Measurements from ENCODE around the gene EYS.
"Not testable (repeated sequence)": the region's sequence is repeated elsewhere in the genome, so short reads cannot be mapped to it uniquely, and the experiment has no call there.

EYS gene

DNA sequence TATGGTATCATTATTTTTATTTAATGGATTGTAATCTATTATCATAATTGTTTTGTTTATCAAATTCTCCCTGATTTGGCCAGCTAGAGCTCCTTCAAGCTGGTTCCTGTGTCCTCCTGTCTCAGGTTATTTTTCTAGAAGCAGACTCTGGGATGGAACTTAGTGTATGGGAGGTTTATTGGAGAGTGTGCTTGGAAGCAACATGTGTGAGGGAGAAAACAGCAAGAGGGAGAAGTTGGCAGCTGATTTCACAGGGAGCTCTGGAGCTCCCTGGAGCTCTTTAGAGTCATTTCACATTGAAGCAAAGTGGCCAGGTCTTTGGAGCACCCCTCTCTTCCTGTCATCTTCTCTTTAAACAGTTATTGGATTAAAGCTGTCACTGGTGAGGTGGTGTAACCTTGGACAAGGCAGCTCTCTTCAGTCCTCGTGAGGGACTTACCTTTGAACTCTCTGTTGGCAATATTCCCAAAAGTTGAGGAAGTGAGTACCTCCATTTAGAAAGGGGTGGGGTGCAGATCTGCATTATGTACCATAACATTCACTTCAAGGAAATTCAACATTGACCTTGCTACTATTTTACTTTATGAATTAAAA is 1967.8 kb downstream of the EYS start:
- DNase-seq (ENCODE audit: low read depth in 3 of 3), result no peak

- DNase-seq (ENCODE audit: low read depth in 3 of 3), result not testable (repeated sequence)
Measured at GRCh38 chr6:63738190-63738589, 1968.8 kb downstream of the EYS start.

DNA sequence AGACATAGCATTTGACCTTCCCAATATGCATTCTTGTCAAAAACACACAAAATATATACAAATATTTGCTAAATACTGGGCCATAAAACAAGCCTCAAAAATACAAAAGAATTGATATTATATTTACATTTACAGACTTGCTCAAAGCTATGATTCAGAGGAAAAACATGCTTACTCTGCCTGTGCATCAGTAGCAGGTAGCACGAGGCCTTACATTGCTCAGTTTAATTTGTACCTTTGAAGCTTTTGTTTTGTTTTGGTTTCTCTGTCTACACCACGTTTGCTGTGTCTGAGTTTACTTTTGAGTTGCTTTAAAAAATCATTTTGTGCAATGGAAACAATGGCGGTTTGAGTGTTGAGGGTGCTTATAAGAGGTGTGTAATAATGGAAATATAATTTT is 1972.1 kb downstream of the EYS start:
- no peak for DNase-seq (ENCODE audit: low read depth in 3 of 3)

- no peak for DNase-seq (ENCODE audit: low read depth in 3 of 3)
Measured at GRCh38 chr6:63732336-63732735, 1974.7 kb downstream of the EYS start.

DNA sequence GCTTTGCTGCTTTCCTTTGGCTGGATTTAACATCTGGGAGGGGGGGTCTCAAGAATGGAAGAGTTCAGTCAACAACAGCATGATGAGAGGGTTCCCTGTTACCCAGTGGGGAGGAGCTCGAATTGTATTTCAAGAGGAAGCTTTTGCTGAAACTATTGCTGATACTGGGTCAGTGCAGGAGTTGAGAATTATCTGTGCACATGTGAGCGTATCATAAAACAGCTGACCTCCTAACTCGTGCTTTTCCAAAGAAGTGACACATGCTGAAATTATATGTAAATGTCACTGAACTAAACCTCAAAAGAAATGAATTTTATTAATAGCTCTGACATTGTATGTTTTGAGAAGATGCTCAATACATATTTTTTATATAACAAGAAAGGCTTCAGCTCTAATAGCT is 1975.1 kb downstream of the EYS start:
- no peak for DNase-seq (ENCODE audit: low read depth in 3 of 3)

DNA sequence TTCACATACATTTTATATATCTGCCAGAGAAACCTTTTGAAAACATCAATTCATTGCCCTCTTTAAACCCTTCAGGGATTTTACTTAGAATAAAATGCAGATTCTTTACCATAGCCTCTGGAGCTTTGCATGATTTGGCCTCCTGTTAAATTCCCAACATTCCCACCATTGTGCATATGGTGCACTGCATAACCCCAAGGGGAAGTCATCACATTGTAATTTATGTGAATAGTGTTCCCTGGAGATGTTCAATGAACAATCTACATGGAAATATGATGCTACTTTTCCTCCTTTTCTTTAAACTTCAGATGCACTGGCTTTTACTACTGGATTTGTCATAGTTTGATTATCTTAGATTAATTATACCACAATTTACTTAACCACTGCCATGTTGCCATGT is 1976.7 kb downstream of the EYS start:
- no peak for DNase-seq (ENCODE audit: low read depth in 3 of 3)

- DNase-seq (ENCODE audit: low read depth in 3 of 3), result no peak
Measured at GRCh38 chr6:63724721-63725120, 1982.3 kb downstream of the EYS start.

DNA sequence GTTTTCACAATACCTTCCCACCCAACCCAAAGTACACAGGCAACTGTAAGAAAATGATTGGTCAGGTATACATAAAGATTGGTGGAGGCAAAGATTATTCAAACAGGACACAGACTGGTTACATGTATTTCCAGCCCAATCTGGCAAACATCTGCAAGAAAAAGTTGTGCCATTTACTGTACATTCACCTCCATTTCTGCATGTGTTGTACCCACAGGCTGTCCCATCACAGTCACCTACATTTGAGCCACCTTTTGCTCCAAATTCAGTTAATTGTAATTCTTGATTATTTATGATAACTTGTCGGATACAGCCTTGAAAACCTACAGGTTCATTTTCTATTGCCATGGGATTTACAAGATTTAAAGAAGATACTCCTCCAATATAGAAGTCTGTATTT is 1985.8 kb downstream of the EYS start:
- no peak for DNase-seq (ENCODE audit: low read depth in 3 of 3)

DNA sequence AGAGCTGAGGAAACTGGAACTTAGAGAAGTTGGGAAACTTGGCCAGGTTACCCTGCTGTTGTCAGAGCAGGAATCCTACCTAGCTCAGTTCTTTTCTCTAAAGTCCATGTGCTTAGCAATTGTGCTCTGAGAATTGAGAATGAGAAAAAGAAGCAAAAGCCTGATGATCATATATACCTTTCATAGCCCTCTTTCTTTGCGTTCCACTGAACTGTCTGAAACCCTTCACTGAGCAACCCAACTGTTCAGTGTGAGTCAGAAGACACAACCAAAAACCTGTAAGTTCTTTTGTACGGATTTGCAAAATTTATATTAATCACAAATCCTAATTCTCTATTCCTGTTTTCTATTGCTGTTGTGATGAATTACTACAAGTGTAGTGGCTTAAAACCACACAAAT is 1990.9 kb downstream of the EYS start:
- DNase-seq (ENCODE audit: low read depth in 3 of 3), result no peak

- no peak for DNase-seq (ENCODE audit: low read depth in 3 of 3)
Measured at GRCh38 chr6:63714091-63714490, 1992.9 kb downstream of the EYS start.

GRCh38 chr6:63713332-63713731 is 1993.7 kb downstream of the EYS start:
- DNase-seq (ENCODE audit: low read depth in 3 of 3), result no peak

DNA sequence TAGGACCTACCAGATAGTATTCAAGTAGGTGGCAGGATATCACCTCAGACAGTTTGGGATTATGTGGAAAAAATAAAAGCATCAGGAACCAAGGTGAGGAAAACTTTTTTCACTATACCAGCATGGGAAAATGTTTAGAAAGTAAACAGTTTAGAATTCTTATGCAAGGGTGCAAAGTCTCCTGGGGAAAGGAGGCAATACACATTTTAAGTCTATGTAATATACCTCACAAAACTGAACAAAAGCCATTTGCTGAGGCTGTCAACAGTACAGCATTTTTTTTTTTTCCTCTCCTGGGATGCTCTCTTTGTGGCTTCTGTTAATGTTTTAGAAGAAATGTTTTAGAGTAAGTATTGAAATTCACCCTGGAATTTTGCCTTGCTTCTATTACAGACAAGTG is 1997.9 kb downstream of the EYS start:
- no peak for DNase-seq (ENCODE audit: low read depth in 3 of 3)

GRCh38 chr6:63708631-63709030 is 1998.4 kb downstream of the EYS start:
- no peak for DNase-seq (ENCODE audit: low read depth in 3 of 3)

DNA sequence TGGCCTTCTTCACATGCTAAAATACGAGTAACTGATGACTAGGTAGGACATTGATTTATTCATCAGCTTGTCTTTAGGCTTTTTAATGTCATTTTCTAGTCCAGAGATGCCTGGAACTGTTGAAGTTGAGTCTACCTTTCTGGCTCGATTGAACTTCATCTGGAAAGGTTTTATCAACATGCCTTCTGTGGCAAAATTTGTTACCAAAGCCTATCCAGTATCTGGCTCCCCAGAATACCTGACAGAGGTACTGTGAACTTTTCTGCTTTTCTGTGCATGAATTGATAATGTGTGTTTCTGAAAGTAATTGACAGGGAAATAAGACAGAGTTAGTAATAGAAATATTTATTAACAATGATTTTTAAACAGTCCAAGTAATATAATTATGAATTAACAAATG is 2000.4 kb downstream of the EYS start:
- no peak for DNase-seq (ENCODE audit: low read depth in 3 of 3)

DNA sequence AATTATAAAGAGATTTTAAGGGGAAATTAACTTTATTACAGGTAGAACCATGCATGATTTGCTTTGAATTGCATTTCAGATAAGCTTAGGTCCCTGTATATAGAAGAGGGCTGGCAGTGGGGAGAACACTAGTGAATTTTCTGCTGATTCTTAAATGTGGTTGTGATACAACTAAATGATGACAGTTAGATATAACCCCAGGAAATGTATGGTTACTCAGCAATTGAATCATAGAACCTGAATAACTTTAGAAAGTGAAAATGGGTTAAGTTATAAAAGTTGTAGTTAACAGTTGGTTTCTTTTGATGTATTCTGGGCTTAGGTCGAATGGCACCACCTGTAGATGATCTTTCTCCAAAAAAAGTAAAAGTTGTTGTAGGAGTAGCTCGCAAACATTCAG is 2001.3 kb downstream of the EYS start:
- DNase-seq (ENCODE audit: low read depth in 3 of 3), result no peak

- DNase-seq (ENCODE audit: low read depth in 3 of 3), result no peak
Measured at GRCh38 chr6:63690221-63690620, 2016.8 kb downstream of the EYS start.

GRCh38 chr6:63689421-63689820 is 2017.6 kb downstream of the EYS start:
- no peak for DNase-seq (ENCODE audit: low read depth in 3 of 3)

GRCh38 chr6:63685446-63686379 is 2021.3 kb downstream of the EYS start:
- DNase-seq (ENCODE audit: low read depth in 3 of 3), result no peak

DNA sequence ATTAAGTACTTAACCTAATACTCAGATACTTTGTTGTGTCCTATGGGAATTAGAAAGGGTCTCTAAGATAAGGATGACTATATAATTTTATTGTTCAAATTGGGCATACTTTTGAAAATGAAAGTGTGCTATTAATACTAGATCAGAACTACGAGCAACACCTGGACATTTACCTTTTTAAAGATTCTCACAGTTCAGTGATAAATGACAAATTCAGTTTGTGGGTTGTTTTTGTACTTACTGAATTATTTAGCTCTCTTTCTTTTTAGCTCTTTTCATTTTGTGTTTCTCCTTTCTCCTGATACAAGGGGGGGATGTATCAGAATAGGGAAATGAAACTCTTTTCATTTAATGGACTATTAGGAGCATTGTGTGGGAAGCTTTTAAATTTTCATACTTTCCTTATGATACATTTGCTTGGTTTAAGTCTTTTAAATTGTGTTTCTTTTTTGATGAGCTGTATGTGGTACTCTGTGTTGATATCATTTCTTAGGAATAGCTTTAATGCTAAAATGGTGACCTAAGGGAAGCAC is 2023.9 kb downstream of the EYS start:
- DNase-seq (ENCODE audit: low read depth in 3 of 3), result no peak

DNA sequence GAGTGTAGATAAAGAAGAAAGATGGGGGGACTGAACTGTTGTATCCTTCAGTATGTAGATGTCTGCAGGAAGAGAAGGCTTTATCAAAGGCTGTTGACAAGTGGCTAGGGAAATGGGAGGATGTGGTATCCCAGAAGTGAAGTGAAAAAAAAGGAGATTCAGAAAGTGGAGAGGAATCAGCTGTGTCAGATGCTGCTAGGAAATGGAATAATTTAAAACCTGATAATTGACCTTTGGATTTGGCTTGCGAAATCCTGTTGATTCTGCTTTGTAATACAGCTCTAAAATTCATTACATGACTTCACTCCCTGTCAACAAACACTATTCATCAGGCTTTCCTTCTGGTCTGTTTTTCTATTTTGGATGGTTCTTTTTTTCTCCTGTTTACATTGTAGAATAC is 2029.7 kb downstream of the EYS start:
- no peak for DNase-seq (ENCODE audit: low read depth in 3 of 3)

DNA sequence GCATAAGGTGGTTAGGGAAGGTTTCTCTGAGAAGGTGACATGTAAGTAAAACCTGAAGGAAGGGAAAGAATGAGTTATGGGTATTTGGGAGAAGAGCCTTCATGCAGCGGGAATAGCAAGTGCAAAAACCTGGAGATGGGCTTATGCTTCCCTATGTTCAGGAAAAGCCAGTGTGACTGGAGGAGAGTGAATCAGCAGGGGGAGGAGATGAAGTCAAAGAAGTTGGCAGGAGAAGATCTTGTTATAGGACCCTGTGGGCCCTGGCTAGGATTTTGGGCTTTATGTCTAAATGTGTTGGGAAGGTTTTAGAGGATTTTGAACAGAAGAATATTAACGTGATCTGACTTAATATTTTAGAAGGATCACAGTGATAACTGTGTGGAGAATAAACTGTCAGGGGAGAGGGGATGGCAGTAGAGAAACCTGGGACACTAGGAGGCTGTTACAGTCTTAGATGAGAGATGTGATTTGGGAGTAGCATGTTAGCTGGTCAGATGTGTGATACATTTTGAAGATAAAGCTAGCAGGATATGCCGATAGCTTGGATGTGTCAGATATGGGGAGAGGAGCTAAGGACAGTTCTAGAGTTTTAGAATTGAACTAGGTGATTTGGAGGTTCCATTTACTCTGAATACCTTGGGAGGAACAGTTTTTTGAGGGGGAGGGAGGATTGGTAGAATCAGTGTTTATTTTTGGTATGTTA is 2030.5 kb downstream of the EYS start:
- no peak for DNase-seq (ENCODE audit: low read depth in 3 of 3)

GRCh38 chr6:63675138-63675537 is 2031.9 kb downstream of the EYS start:
- DNase-seq (ENCODE audit: low read depth in 3 of 3), result no peak

DNA sequence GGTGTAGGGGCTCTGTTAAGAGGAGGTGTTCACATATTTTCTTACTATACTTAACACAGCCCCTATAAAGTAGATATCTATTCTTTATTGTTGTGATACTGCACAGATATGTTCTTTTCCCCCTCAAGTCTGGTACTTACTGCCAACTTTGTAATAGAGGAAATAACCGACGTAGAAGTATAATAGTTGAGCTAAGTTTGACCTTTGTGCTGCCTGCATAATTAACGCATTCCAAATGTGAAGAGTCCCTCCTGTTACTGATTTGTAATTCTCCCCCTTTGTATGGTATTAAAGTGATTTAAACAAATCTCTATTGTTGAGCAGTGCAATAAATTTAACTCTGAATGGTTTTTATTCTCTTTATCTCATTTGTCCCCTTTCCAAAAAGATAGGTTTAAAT is 2032.4 kb downstream of the EYS start:
- no peak for DNase-seq (ENCODE audit: low read depth in 3 of 3)

All from stimulated activated CD4-positive, alpha-beta T cell treated with anti-CD3 and anti-CD28 coated beads, TNF-alpha, amount 100 ng/mL, for 4 hours (primary cell).